Lower leg skin (tissue), 4 donors: ENCODE data around the gene IFNGR1. TPM values are rescaled to one million over a fixed set of nuclear protein-coding genes. Genes with fewer than 3 reads are reported as not detected.
"Not testable (repeated sequence)": the region's sequence is repeated elsewhere in the genome, so short reads cannot be mapped to it uniquely, and the experiment has no call there.

Source experiments
- DNase-seq, 2 donors: peaks; one replicate each; pipeline ENCODE4 v3.0.0-alpha.2; 2019; ENCODE audit warnings: low spot score in 2 of 2
- H3K4me3 ChIP-seq: fragments of 200-600 bp; sonication (generic); 2 replicates; pipeline ENCODE4 v1.5.1; 2017; ENCODE audit warnings: mild to moderate bottlenecking, low read depth; ENCODE audit not compliant: poor library complexity, severe bottlenecking
- CTCF ChIP-seq, 3 donors: fragments of 450-650 bp; IDR thresholded peaks; one replicate each; pipeline ENCODE4 v1.5.1; 2016; ENCODE audit warnings: antibody characterized with exemption in 3 of 3, mild to moderate bottlenecking in 3 of 3, moderate library complexity in 2 of 3
- POLR2A ChIP-seq, 2 donors: fragments of 450-650 bp; IDR thresholded peaks; one replicate each; pipeline ENCODE4 v1.6.1; 2016 to 2017; ENCODE audit warnings: antibody characterized with exemption in 2 of 2, mild to moderate bottlenecking in 1 of 2, moderate library complexity in 1 of 2
- WGBS, 2 donors: methylation state at CpG; one replicate each; pipeline ENCODE4 v1.1.5; 2018; 5-methylcytosine and 5-hydroxymethylcytosine counted together
- intact Hi-C: fragments of 100-400 bp; cut with DNase I; formaldehyde crosslinking; loops from one replicate; pipeline ENCODE4 v1.15.0; 2023; ENCODE audit warnings: low total_unique reads
- total RNA-seq, 4 donors: library from RNA; depleted of rRNA; stranded (reverse); fragments of >200 nt; gene quantifications; one replicate each; pipeline ENCODE4 v1.1.0, GENCODE V29; 2016

The IFNGR1 gene
- total RNA-seq, 4 donors from 2014 or later = 64.2 to 92.1 (median 83.0) TPM

DNA sequence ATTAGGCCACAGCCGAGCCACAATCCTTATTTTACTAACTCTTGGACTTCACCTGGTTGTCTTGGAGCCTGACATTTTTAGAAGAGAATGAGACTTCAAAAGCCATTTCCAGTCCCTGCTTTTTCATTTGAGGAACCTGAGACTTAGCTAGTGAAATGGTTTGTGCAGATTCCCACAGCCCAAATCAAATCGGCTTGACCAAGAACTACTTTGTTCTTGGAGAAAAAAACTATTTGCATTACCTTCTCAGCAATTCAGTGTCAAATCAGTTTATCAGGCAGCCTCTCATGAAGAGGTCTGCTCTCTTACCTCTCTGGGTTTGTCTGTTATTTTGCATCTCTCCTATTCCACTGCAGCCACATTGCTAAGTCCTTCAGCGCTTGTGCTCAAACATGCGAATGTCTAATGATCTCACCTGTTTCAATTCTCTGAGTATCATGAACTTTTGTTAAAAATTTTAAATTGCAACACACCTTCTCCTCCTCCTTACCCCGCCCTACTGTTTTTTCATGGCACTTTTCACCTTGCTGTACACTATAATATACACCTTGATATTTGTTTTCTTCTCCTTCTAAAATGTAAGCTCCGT lies 573 bp upstream of the IFNGR1 start:
- intact Hi-C loops = no loop called here
- H3K4me3 ChIP-seq = peak overlapping the region; percentile 59
- no peak for DNase-seq
- 32 to 43% methylated on average over 6 of the region's 6 CpGs for WGBS, 2 donors
- TF ChIP-seq CTCF (IDR thresholded peaks at IDR 0.05) (no peak), POLR2A (IDR thresholded peaks at IDR 0.05) (no peak)

DNA sequence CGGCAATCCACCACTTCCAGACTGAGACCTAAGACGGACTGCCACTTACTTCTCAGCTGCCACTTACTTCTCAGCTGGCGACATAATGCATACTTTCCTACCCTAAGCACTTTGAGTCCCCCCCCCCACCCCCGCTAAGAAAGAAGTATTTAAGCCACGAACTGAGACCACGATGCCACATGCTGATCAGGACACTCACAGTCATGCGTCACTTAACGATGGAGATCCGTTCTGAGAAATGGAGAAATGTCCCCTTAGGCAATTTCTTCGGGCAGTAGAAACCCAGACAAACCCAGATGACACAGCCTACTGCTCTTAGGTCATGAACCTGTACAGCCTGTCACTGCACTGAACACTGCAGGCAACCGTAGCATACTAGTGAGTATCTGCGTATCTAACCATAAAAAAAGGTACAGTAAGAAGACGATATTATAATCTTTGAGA lies 690 bp downstream of the IFNGR1 start:
- intact Hi-C loops = no loop called here
- 0% methylated on average over 13 of the region's 13 CpGs for WGBS, 2 donors
- DNase-seq = peak in 1 of 2 donors; percentile 73
- TF ChIP-seq POLR2A (IDR thresholded peaks at IDR 0.05) = no peak
- TF ChIP-seq CTCF (IDR thresholded peaks at IDR 0.05) = no peak
- H3K4me3 ChIP-seq = peak overlapping the region; percentile 59

GRCh38 chr6:137217801-137218472 lies 1.2 kb downstream of the IFNGR1 start:
- no peak for DNase-seq
- WGBS, 2 donors = 7 to 8% methylated on average over 12 of the region's 12 CpGs
- intact Hi-C loops = no loop called here
- TF ChIP-seq POLR2A (IDR thresholded peaks at IDR 0.05) (no peak), CTCF (IDR thresholded peaks at IDR 0.05) (no peak)
- peak overlapping the region; percentile 59 for H3K4me3 ChIP-seq

GRCh38 chr6:137216875-137217553 lies 2.2 kb downstream of the IFNGR1 start:
- DNase-seq = no peak
- peak overlapping the region; percentile 59 for H3K4me3 ChIP-seq
- TF ChIP-seq CTCF (IDR thresholded peaks at IDR 0.05) (no peak), POLR2A (IDR thresholded peaks at IDR 0.05) (no peak)
- intact Hi-C loops = no loop called here
- WGBS, 2 donors = 19 to 30% methylated on average over 12 of the region's 12 CpGs

DNA sequence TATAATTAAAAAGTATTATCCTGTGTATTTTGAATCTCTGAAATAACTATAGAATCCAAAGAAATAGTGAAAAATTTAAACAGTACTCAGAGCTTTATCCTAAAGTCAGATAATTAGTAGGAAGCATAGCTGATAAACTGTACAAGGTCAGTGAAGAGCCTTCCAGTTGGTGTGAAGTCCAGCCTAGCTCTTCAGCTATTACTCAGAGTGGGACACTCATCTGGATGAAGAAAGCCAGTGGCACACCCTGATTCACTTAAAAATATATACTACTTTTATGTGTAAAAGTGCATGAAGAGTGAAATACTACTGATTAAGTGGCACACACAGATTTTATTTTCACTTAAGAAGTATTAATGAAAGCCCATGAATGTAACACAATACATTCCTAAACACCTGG lies 3.1 kb downstream of the IFNGR1 start:
- intact Hi-C loops = no loop called here
- TF ChIP-seq CTCF (IDR thresholded peaks at IDR 0.05) (no peak), POLR2A (IDR thresholded peaks at IDR 0.05) (no peak)
- no peak overlapping the region for H3K4me3 ChIP-seq
- no peak for DNase-seq

GRCh38 chr6:137215630-137216029 lies 3.6 kb downstream of the IFNGR1 start:
- intact Hi-C loops, DNase-seq, H3K4me3 ChIP-seq: not testable (repeated sequence)
- WGBS, 2 donors = 79 to 86% methylated on average over 3 of the region's 3 CpGs
